HEK293 (cell line): Measurements from ENCODE around the gene AMPD3.

Experiments used
- CTCF ChIA-PET: fragments of 350-600 bp; formaldehyde crosslinking; extraction: SDS; loops from one replicate; lab custom pipeline; 2021; ENCODE audit warnings: antibody characterized with exemption; lab: Yijun Ruan, JAX
- POLR2A ChIA-PET: fragments of 300-600 bp; formaldehyde crosslinking; extraction: SDS; loops from one replicate; lab custom pipeline; 2020; ENCODE audit warnings: antibody characterized with exemption, inconsistent platforms; lab: Yijun Ruan, JAX
- H3K27ac ChIP-seq: fragments of 200-500 bp; sonication (Bioruptor generic); 2 replicates; pipeline ENCODE4 v1.5.1; 2014; ENCODE audit warnings: low read depth, low read length, control low read depth, inconsistent platforms; ENCODE audit errors: extremely low read depth
- H3K36me3 ChIP-seq, 2 experiments: fragments of 200-500 bp in 1 of 2; sonication (Bioruptor generic) in 1 of 2; 1 replicate in 1 of 2; 2 replicates in 1 of 2; pipeline ENCODE4 v1.5.1; 2014 to 2017; ENCODE audit warnings: inconsistent platforms in 2 of 2, low read length in 2 of 2; ENCODE audit not compliant: control insufficient read depth in 2 of 2, insufficient read depth in 1 of 2
- H3K4me1 ChIP-seq: fragments of 200-500 bp; sonication (Bioruptor generic); 2 replicates; pipeline ENCODE4 v1.5.1; 2014; ENCODE audit warnings: mild to moderate bottlenecking, low read length, inconsistent platforms; ENCODE audit not compliant: control insufficient read depth, insufficient read depth
- H3K4me3 ChIP-seq: 2 replicates; pipeline ENCODE4 v1.5.1; 2011; ENCODE audit warnings: low read depth, mild to moderate bottlenecking, control low read depth, low read length, moderate library complexity
- H3K9me3 ChIP-seq: fragments of 200-500 bp; sonication (Bioruptor generic); 2 replicates; pipeline ENCODE4 v1.5.1; 2014; ENCODE audit warnings: low read depth, low read length, inconsistent platforms; ENCODE audit not compliant: control insufficient read depth, insufficient read depth
- KLF1 ChIP-seq: fragments of 450-650 bp; formaldehyde crosslinking; IDR thresholded peaks from 2 replicates; pipeline ENCODE4 v1.5.1; 2016; ENCODE audit warnings: missing biosample characterization, missing genetic modification characterization
- KLF10 ChIP-seq: fragments of 450-650 bp; IDR thresholded peaks from 2 replicates; pipeline ENCODE4 v1.5.1; 2018; ENCODE audit warnings: missing biosample characterization, mild to moderate bottlenecking, missing genetic modification characterization
- KLF9 ChIP-seq: fragments of 450-650 bp; formaldehyde crosslinking; IDR thresholded peaks from 2 replicates; pipeline ENCODE4 v1.5.1; 2016; ENCODE audit warnings: missing biosample characterization, missing genetic modification characterization, low read depth
- OVOL3 ChIP-seq: fragments of 450-650 bp; formaldehyde crosslinking; IDR thresholded peaks from 2 replicates; pipeline ENCODE4 v1.5.1; 2016; ENCODE audit warnings: missing biosample characterization, missing genetic modification characterization
- PRDM1 ChIP-seq: fragments of 450-650 bp; formaldehyde crosslinking; IDR thresholded peaks from 2 replicates; pipeline ENCODE4; 2016; ENCODE audit warnings: missing biosample characterization, missing genetic modification characterization
- SCRT2 ChIP-seq: fragments of 450-650 bp; formaldehyde crosslinking; IDR thresholded peaks from 2 replicates; pipeline ENCODE4 v1.5.1; 2016; ENCODE audit warnings: missing biosample characterization, missing genetic modification characterization
- SP7 ChIP-seq: fragments of 450-650 bp; formaldehyde crosslinking; IDR thresholded peaks from 2 replicates; pipeline ENCODE4 v1.5.1; 2016; ENCODE audit warnings: missing biosample characterization, missing genetic modification characterization
- TRIM28 ChIP-seq: IDR thresholded peaks from 2 replicates; pipeline ENCODE4 v1.6.1; 2011; ENCODE audit warnings: low read length, control low read depth, borderline replicate concordance
- ZFP37 ChIP-seq: fragments of 450-650 bp; formaldehyde crosslinking; IDR thresholded peaks from 2 replicates; pipeline ENCODE4 v1.5.1; 2016; ENCODE audit warnings: missing biosample characterization, missing genetic modification characterization
- ZIC2 ChIP-seq: fragments of 450-650 bp; formaldehyde crosslinking; IDR thresholded peaks from 2 replicates; pipeline ENCODE4 v1.5.1; 2016; ENCODE audit warnings: missing biosample characterization, missing genetic modification characterization
- ZNF169 ChIP-seq: fragments of 450-650 bp; formaldehyde crosslinking; IDR thresholded peaks from 2 replicates; pipeline ENCODE4 v1.5.1; 2016; ENCODE audit warnings: missing biosample characterization, missing genetic modification characterization
- ZNF174 ChIP-seq: fragments of 450-650 bp; formaldehyde crosslinking; IDR thresholded peaks from 2 replicates; pipeline ENCODE4 v1.5.0; 2017; ENCODE audit warnings: missing biosample characterization, mild to moderate bottlenecking, missing genetic modification characterization
- ZNF2 ChIP-seq: fragments of 450-650 bp; formaldehyde crosslinking; IDR thresholded peaks from 2 replicates; pipeline ENCODE4 v1.5.1; 2016; ENCODE audit warnings: missing biosample characterization, missing genetic modification characterization
- ZNF239 ChIP-seq: fragments of 450-650 bp; formaldehyde crosslinking; IDR thresholded peaks from 2 replicates; pipeline ENCODE4 v1.5.1; 2016; ENCODE audit warnings: missing biosample characterization, missing genetic modification characterization
- ZNF549 ChIP-seq: fragments of 450-650 bp; IDR thresholded peaks from 2 replicates; pipeline ENCODE4 v1.5.1; 2018; ENCODE audit warnings: missing biosample characterization, missing genetic modification characterization, mild to moderate bottlenecking, inconsistent platforms, moderate library complexity
- ZNF555 ChIP-seq: fragments of 450-650 bp; formaldehyde crosslinking; conservative IDR thresholded peaks from 2 replicates; pipeline ENCODE4 v1.5.1; 2017; ENCODE audit warnings: missing biosample characterization, mild to moderate bottlenecking, missing genetic modification characterization, inconsistent platforms
- ZNF560 ChIP-seq: fragments of 450-650 bp; formaldehyde crosslinking; IDR thresholded peaks from 2 replicates; pipeline ENCODE4 v1.5.1; 2017; ENCODE audit warnings: missing biosample characterization, missing genetic modification characterization, borderline replicate concordance
- ZNF623 ChIP-seq: fragments of 450-650 bp; formaldehyde crosslinking; IDR thresholded peaks from 2 replicates; pipeline ENCODE4 v1.5.1; 2016; ENCODE audit warnings: missing biosample characterization, missing genetic modification characterization
- ZNF624 ChIP-seq: fragments of 450-650 bp; formaldehyde crosslinking; IDR thresholded peaks from 2 replicates; pipeline ENCODE4 v1.5.1; 2017; ENCODE audit warnings: missing biosample characterization, missing genetic modification characterization
- TF ChIP-seq, protein P1 (sequence below): fragments of 450-650 bp; formaldehyde crosslinking; IDR thresholded peaks from 2 replicates; pipeline ENCODE4; 2016; ENCODE audit warnings: missing biosample characterization, missing genetic modification characterization
- TF ChIP-seq, protein P2 (sequence below): fragments of 450-650 bp; formaldehyde crosslinking; IDR thresholded peaks from 2 replicates; pipeline ENCODE4 v1.5.1; 2016; ENCODE audit warnings: missing biosample characterization, missing genetic modification characterization
- TF ChIP-seq, protein P3 (sequence below): sonication (generic); formaldehyde crosslinking; IDR thresholded peaks from 2 replicates; pipeline ENCODE4 v1.8.1; 2022; ENCODE audit warnings: mild to moderate bottlenecking, moderate library complexity, missing genetic modification reagents
- TF ChIP-seq, protein P4 (sequence below): fragments of 450-650 bp; formaldehyde crosslinking; IDR thresholded peaks from 2 replicates; pipeline ENCODE4 v1.5.1; 2016; ENCODE audit warnings: missing biosample characterization, missing genetic modification characterization, low read depth
- TF ChIP-seq, protein P5 (sequence below): fragments of 450-650 bp; formaldehyde crosslinking; IDR thresholded peaks from 2 replicates; pipeline ENCODE4 v1.5.1; 2016; ENCODE audit warnings: missing biosample characterization, missing genetic modification characterization
- TF ChIP-seq, protein P6 (sequence below): fragments of 450-650 bp; formaldehyde crosslinking; IDR thresholded peaks from 2 replicates; pipeline ENCODE4 v1.5.1; 2017; ENCODE audit warnings: missing biosample characterization, mild to moderate bottlenecking, missing genetic modification characterization, moderate library complexity

AMPD3 gene

DNA sequence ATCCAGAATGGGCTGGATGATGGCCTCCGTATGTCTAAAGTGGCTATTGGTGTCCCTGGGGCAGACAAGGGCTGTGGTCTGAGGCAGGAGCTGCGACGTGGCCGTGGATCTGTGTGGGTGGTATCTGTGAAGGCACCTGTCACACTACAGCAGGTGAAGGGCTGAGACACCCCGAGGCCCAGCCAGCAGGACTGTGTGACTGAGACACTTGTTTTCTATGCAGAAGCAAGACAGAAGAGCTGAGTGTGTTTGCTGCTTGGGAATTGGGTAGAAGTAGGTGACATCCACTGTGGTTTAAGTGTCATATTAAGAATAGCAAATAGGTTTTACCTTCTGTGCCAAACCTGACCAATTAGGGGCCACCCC is 35.0 kb downstream of the AMPD3 start:
- Histone ChIP-seq H3K9me3 (no peaks in the 10 kb centered on the region), H3K4me3 (no peak overlapping the region), H3K27ac (no peak overlapping the region), H3K36me3 (peaks cover 0 to 3% of the 10 kb centered on the region in 2 experiments; a peak in 1 of 3 replicates), H3K4me1 (no peaks in the 10 kb centered on the region)
- POLR2A ChIA-PET, result no interaction called here
- CTCF ChIA-PET, result no interaction called here
- TF ChIP-seq ZNF549, result no peak
- TF ChIP-seq, protein P1, sequence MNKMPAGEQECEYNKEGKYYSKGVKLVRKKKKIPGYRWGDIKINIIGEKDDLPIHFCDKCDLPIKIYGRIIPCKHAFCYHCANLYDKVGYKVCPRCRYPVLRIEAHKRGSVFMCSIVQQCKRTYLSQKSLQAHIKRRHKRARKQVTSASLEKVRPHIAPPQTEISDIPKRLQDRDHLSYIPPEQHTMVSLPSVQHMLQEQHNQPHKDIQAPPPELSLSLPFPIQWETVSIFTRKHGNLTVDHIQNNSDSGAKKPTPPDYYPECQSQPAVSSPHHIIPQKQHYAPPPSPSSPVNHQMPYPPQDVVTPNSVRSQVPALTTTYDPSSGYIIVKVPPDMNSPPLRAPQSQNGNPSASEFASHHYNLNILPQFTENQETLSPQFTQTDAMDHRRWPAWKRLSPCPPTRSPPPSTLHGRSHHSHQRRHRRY (tag by site-specific recombination), result no peak
- no peak for TF ChIP-seq ZNF2 (tag by site-specific recombination)
- TF ChIP-seq PRDM1 (tag by site-specific recombination), result no peak
- no peak for TF ChIP-seq ZNF555 (tag by site-specific recombination)
- TF ChIP-seq, protein P2, sequence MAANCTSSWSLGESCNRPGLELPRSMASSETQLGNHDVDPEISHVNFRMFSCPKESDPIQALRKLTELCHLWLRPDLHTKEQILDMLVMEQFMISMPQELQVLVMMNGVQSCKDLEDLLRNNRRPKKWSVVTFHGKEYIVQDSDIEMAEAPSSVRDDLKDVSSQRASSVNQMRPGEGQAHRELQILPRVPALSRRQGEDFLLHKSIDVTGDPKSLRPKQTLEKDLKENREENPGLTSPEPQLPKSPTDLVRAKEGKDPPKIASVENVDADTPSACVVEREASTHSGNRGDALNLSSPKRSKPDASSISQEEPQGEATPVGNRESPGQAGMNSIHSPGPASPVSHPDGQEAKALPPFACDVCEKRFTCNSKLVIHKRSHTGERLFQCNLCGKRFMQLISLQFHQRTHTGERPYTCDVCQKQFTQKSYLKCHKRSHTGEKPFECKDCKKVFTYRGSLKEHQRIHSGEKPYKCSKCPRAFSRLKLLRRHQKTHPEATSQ (tag by site-specific recombination), result no peak
- TF ChIP-seq ZNF169 (tag by site-specific recombination), result no peak
- no peak for TF ChIP-seq KLF9 (tag by site-specific recombination)
- TF ChIP-seq, protein P3, sequence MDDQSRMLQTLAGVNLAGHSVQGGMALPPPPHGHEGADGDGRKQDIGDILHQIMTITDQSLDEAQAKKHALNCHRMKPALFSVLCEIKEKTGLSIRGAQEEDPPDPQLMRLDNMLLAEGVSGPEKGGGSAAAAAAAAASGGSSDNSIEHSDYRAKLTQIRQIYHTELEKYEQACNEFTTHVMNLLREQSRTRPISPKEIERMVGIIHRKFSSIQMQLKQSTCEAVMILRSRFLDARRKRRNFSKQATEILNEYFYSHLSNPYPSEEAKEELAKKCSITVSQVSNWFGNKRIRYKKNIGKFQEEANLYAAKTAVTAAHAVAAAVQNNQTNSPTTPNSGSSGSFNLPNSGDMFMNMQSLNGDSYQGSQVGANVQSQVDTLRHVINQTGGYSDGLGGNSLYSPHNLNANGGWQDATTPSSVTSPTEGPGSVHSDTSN (CRISPR knock-in tag), result no peak
- no peak for TF ChIP-seq KLF10 (tag by site-specific recombination)
- TF ChIP-seq, all 188 proteins: peak for 0

DNA sequence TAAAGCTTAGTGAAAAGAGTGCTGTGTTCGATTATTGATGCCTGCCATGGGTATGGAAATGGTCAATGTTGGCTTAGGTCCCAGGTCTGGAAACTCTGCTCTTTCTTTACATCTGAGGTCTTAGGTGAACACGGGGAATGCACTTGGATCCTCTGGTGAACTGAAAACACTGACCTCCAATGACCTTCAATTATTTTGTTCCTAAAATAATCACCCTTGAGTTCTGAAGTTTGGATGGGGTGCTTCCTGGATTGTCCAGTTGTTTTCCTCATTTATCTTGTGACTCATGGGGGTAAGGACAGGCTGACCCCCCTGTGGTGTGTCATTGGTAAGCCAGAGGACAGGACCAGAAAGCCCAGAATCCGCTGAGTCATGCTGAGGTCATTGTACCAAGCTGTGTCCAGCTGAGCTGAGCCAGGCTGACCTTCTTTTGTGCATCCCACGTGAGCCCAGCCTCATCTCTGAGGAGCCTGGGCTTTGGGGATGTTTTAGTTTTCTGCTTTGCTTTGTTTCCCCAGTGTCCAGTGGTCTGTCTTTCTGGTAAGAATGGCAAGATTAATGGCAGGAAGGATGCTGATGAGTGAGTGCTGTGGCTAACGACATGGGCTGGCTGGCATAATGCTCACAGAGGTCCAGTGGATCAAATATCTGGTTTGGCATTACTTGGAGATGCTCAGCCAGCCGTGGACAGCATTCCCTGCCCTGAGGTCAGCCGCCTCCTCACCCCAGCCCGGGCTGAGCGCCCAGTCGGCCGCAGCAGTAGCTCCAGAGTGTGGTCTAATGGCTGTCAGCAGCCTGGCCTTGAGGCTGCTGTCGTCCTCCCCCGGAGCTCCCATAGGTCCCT is 35.6 kb downstream of the AMPD3 start:
- Histone ChIP-seq H3K36me3 (peaks cover 0 to 3% of the 10 kb centered on the region in 2 experiments; a peak in 1 of 3 replicates), H3K9me3 (no peaks in the 10 kb centered on the region), H3K4me3 (no peak overlapping the region), H3K4me1 (no peaks in the 10 kb centered on the region), H3K27ac (no peak overlapping the region)
- ChIA-PET POLR2A (no interaction called here), CTCF (no interaction called here)
- TF ChIP-seq ZNF174 (tag by site-specific recombination) (no peak), ZFP37 (tag by site-specific recombination) (no peak), OVOL3 (tag by site-specific recombination) (no peak), KLF1 (tag by site-specific recombination) (no peak), SP7 (tag by site-specific recombination) (no peak), ZNF623 (tag by site-specific recombination) (no peak), ZNF624 (tag by site-specific recombination) (no peak), ZNF169 (tag by site-specific recombination) (no peak), TRIM28 (no peak), SCRT2 (tag by site-specific recombination) (no peak), ZNF560 (tag by site-specific recombination) (no peak), ZIC2 (no peak; the same call in 1 of the 2 replicates), ZNF239 (tag by site-specific recombination) (no peak)
- TF ChIP-seq, protein P4, sequence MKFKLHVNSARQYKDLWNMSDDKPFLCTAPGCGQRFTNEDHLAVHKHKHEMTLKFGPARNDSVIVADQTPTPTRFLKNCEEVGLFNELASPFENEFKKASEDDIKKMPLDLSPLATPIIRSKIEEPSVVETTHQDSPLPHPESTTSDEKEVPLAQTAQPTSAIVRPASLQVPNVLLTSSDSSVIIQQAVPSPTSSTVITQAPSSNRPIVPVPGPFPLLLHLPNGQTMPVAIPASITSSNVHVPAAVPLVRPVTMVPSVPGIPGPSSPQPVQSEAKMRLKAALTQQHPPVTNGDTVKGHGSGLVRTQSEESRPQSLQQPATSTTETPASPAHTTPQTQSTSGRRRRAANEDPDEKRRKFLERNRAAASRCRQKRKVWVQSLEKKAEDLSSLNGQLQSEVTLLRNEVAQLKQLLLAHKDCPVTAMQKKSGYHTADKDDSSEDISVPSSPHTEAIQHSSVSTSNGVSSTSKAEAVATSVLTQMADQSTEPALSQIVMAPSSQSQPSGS, result no peak
- TF ChIP-seq, protein P5, sequence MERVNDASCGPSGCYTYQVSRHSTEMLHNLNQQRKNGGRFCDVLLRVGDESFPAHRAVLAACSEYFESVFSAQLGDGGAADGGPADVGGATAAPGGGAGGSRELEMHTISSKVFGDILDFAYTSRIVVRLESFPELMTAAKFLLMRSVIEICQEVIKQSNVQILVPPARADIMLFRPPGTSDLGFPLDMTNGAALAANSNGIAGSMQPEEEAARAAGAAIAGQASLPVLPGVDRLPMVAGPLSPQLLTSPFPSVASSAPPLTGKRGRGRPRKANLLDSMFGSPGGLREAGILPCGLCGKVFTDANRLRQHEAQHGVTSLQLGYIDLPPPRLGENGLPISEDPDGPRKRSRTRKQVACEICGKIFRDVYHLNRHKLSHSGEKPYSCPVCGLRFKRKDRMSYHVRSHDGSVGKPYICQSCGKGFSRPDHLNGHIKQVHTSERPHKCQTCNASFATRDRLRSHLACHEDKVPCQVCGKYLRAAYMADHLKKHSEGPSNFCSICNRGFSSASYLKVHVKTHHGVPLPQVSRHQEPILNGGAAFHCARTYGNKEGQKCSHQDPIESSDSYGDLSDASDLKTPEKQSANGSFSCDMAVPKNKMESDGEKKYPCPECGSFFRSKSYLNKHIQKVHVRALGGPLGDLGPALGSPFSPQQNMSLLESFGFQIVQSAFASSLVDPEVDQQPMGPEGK (tag by site-specific recombination), result no peak
- TF ChIP-seq, protein P6, sequence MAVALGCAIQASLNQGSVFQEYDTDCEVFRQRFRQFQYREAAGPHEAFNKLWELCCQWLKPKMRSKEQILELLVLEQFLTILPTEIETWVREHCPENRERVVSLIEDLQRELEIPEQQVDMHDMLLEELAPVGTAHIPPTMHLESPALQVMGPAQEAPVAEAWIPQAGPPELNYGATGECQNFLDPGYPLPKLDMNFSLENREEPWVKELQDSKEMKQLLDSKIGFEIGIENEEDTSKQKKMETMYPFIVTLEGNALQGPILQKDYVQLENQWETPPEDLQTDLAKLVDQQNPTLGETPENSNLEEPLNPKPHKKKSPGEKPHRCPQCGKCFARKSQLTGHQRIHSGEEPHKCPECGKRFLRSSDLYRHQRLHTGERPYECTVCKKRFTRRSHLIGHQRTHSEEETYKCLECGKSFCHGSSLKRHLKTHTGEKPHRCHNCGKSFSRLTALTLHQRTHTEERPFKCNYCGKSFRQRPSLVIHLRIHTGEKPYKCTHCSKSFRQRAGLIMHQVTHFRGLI, result no peak
